ENCODE measurements around the gene SPRR2G. TPM values are rescaled to one million over a fixed set of nuclear protein-coding genes. Genes with fewer than 3 reads are reported as not detected.

The SPRR2G gene
- polyA plus RNA-seq, 6 donors from 2014 or later, result not detected

Other genes starting within 250 kb of the SPRR2G start
- gene IVL, start 242.3 kb downstream of the SPRR2G start, polyA plus RNA-seq (ENCODE audit: low read depth in 6 of 6), result not detected
- gene SPRR5, start 203.7 kb downstream of the SPRR2G start, polyA plus RNA-seq (ENCODE audit: low read depth in 6 of 6), result not detected
- gene SPRR4, start 180.2 kb downstream of the SPRR2G start, polyA plus RNA-seq (ENCODE audit: low read depth in 6 of 6), result not detected
- not detected for gene SPRR1A, start 166.8 kb downstream of the SPRR2G start, polyA plus RNA-seq (ENCODE audit: low read depth in 6 of 6)
- not detected for gene SPRR3, start 149.1 kb downstream of the SPRR2G start, polyA plus RNA-seq (ENCODE audit: low read depth in 6 of 6)
- gene SPRR1B, start 119.7 kb downstream of the SPRR2G start, polyA plus RNA-seq (ENCODE audit: low read depth in 6 of 6), result not detected
- not detected for gene SPRR2D, start 109.8 kb downstream of the SPRR2G start, polyA plus RNA-seq (ENCODE audit: low read depth in 6 of 6)
- not detected for gene SPRR2A, start 93.4 kb downstream of the SPRR2G start, polyA plus RNA-seq (ENCODE audit: low read depth in 6 of 6)
- gene SPRR2B, start 79.3 kb downstream of the SPRR2G start, polyA plus RNA-seq (ENCODE audit: low read depth in 6 of 6), result not detected
- not detected for gene SPRR2E, start 56.4 kb downstream of the SPRR2G start, polyA plus RNA-seq (ENCODE audit: low read depth in 6 of 6)
- gene SPRR2F, start 37.4 kb downstream of the SPRR2G start, polyA plus RNA-seq (ENCODE audit: low read depth in 6 of 6), result not detected
- gene LELP1, start 52.5 kb upstream of the SPRR2G start, polyA plus RNA-seq (ENCODE audit: low read depth in 6 of 6), result not detected
- gene PRR9, start 66.7 kb upstream of the SPRR2G start, polyA plus RNA-seq (ENCODE audit: low read depth in 6 of 6), result not detected
- not detected for gene LORICRIN, start 108.8 kb upstream of the SPRR2G start, polyA plus RNA-seq (ENCODE audit: low read depth in 6 of 6)
- not detected for gene PGLYRP3, start 162.1 kb upstream of the SPRR2G start, polyA plus RNA-seq (ENCODE audit: low read depth in 6 of 6)
- gene PGLYRP4, start 198.0 kb upstream of the SPRR2G start, polyA plus RNA-seq (ENCODE audit: low read depth in 6 of 6), result not detected
- gene S100A9, start 207.0 kb upstream of the SPRR2G start, polyA plus RNA-seq (ENCODE audit: low read depth in 6 of 6), result 100 to 1,000 TPM in 1 of 6 donors, 10 to 100 TPM in 5; 14.4 to 194 (median 48.2) TPM
- 1 to 10 TPM; 1.0 to 7.8 (median 3.1) TPM for gene S100A12, start 224.7 kb upstream of the SPRR2G start, polyA plus RNA-seq (ENCODE audit: low read depth in 6 of 6)
- 100 to 1,000 TPM in 1 of 6 donors, 10 to 100 TPM in 4, 1 to 10 TPM in 1; 6.3 to 131 (median 36.3) TPM for gene S100A8, start 240.2 kb upstream of the SPRR2G start, polyA plus RNA-seq (ENCODE audit: low read depth in 6 of 6)

All from naive B cell (primary cell).